ENCODE measurements around the gene NRAS. TPM values are rescaled to one million over a fixed set of nuclear protein-coding genes. Genes with fewer than 3 reads are reported as not detected.

The NRAS gene
- total RNA-seq, 1 experiment from 2014 or later = 72.9 TPM

DNA sequence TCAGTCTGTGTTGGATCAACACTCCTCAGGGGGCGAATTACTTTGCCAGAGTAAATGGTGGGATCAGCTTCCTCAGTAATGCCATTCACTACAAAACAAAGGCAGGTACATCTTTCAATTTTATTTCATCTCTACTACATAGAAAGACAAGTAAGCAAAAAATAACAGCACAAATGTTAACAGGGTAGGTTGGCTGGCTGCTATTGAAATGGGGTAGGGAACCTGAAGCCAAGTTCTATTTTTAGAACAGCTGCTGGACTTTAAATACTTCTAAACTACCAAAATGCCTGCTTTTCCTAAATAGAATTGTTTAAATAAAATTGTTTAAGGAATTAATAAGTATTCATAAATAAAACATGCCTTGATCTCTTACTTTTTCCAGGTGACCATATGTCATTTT, 7.3 kb upstream of the NRAS start:
- H3K27ac ChIP-seq (ENCODE audit: insufficient read length, low read depth, low read length) = no peak overlapping the region
- H3K23ac ChIP-seq (ENCODE audit: insufficient read length, low read depth, low read length) = no peak overlapping the region
- no peak overlapping the region for H3K18ac ChIP-seq (ENCODE audit: insufficient read length, low read depth, low read length)
- WGBS (ENCODE audit: extremely low coverage, insufficient read length, low lambda C conversion rate) = no CpG with 5 or more reads among the region's 1 CpG
- no peak overlapping the region for H4K8ac ChIP-seq (replicated peaks; ENCODE audit: insufficient read length, low read depth, low read length)
- no peaks in the 10 kb centered on the region for H3K79me1 ChIP-seq (ENCODE audit: insufficient read depth, low read depth, low read length, poor library complexity, severe bottlenecking)
- no peaks in the 10 kb centered on the region for H4K20me1 ChIP-seq (ENCODE audit: control insufficient read depth, insufficient read depth, insufficient read length)
- Mint-ChIP-seq H3K4me3 (no peak overlapping the region), H3K27me3 (ENCODE audit: low read depth) (no peaks in the 10 kb centered on the region), H3K36me3 (ENCODE audit: insufficient read depth in 1 of 3, low read depth in 3 of 3) (peaks cover 56 to 93% (median 92%) of the 10 kb centered on the region in 3 experiments), H3K4me1 (no peaks in the 10 kb centered on the region), H3K27ac (peak overlapping the region in 1 of 3 experiments; percentile 27; a peak in 1 of 7 replicates), H3K9me3 (no peaks in the 10 kb centered on the region)
- no peak overlapping the region for H2BK20ac ChIP-seq (ENCODE audit: low read depth, low read length, poor library complexity, severe bottlenecking)
- H2BK120ac ChIP-seq (ENCODE audit: low read depth, low read length, poor library complexity, severe bottlenecking) = no peak overlapping the region
- H3K4ac ChIP-seq (ENCODE audit: low read depth, low read length) = no peak overlapping the region
- no peaks in the 10 kb centered on the region for H3K4me1 ChIP-seq (ENCODE audit: insufficient read depth, low read length)
- no peaks in the 10 kb centered on the region for H3K27me3 ChIP-seq (ENCODE audit: insufficient read depth, low read length)
- no peaks in the 10 kb centered on the region for H3K23me2 ChIP-seq (ENCODE audit: insufficient read length, low read depth, low read length, poor library complexity, severe bottlenecking)
- no peak overlapping the region for H3K56ac ChIP-seq (ENCODE audit: insufficient read length, low read depth, low read length)
- DNase-seq = no peak
- TF ChIP-seq, protein P1, sequence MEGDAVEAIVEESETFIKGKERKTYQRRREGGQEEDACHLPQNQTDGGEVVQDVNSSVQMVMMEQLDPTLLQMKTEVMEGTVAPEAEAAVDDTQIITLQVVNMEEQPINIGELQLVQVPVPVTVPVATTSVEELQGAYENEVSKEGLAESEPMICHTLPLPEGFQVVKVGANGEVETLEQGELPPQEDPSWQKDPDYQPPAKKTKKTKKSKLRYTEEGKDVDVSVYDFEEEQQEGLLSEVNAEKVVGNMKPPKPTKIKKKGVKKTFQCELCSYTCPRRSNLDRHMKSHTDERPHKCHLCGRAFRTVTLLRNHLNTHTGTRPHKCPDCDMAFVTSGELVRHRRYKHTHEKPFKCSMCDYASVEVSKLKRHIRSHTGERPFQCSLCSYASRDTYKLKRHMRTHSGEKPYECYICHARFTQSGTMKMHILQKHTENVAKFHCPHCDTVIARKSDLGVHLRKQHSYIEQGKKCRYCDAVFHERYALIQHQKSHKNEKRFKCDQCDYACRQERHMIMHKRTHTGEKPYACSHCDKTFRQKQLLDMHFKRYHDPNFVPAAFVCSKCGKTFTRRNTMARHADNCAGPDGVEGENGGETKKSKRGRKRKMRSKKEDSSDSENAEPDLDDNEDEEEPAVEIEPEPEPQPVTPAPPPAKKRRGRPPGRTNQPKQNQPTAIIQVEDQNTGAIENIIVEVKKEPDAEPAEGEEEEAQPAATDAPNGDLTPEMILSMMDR (conservative IDR thresholded peaks at IDR 0.05) = no peak
- no peak overlapping the region for H3T11ph ChIP-seq (ENCODE audit: low read length)
- H3K14ac ChIP-seq (ENCODE audit: insufficient read depth, low read length) = no peak overlapping the region
- no peak overlapping the region for H2AK5ac ChIP-seq (ENCODE audit: insufficient read length, low read length)
- no peak overlapping the region for H4K5ac ChIP-seq (ENCODE audit: insufficient read length, low read depth, low read length)
- H4K91ac ChIP-seq (ENCODE audit: insufficient read length, low read depth, low read length) = no peak overlapping the region
- H2AFZ ChIP-seq (ENCODE audit: low read length) = no peak overlapping the region
- no peak overlapping the region for H3K4me2 ChIP-seq (ENCODE audit: insufficient read depth, insufficient read length, low read length)
- no peak overlapping the region for H2BK5ac ChIP-seq (ENCODE audit: insufficient read length, low read length)
- no peak overlapping the region for H2BK12ac ChIP-seq (ENCODE audit: insufficient read length, low read depth, low read length)
- H2BK15ac ChIP-seq (ENCODE audit: low read depth, low read length) = no peak overlapping the region
- no peak overlapping the region for H3K9ac ChIP-seq (ENCODE audit: extremely low read depth, insufficient read length, low read length)
- no peaks in the 10 kb centered on the region for H3K9me3 ChIP-seq (ENCODE audit: control insufficient read depth, low read depth, low read length)
- no peaks in the 10 kb centered on the region for H3K79me2 ChIP-seq (ENCODE audit: insufficient read depth, low read length)

All from H9 (cell line).